ENCODE data around the gene TMEM273.

The TMEM273 gene

DNA sequence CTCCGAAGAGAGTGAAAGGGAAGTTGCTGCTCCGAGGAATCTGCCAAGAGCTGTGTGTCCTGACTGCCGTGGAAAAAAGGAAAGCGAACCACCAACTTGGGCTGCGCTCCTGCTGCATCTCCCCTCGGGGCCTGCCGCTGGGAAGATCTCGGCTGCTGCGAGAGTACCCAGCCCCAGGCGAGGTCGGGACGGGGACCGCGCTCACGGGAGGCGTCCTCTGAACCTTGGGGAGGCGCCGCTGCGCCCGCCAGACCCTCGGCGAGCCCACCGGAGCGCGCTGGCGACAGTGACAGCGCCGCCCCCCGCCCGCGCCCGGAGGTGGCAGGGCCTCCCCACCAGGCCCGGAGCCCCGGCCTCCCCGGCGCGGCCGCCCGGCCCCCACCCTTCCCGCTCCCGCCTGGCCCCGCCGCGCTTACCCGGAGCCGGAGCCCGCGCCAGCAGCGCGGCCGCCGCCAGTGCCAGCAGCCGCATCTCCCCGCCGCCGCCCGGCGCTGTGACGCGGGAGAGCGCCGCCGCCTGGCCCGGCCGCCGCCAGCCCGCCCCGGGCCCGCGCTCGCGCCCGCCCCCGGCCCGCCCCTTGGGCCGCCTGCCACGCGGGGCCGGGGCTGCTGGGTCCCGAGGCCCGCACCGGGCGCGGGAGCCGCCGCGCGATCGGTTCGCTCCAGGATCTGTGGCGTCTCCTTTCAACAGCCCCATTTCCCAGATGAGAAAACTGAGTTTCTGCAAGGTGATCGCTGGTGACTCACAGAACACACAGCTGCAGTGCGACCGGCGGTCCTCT lies 73.0 kb downstream of the TMEM273 start, which contains the start of gene VSTM4:
VSTM4 (minus strand) TSS at position 508 of the 781 bp plus-strand sequence; CDS start at position 471, 37 bp downstream.
- no peak for FAIRE-seq

DNA sequence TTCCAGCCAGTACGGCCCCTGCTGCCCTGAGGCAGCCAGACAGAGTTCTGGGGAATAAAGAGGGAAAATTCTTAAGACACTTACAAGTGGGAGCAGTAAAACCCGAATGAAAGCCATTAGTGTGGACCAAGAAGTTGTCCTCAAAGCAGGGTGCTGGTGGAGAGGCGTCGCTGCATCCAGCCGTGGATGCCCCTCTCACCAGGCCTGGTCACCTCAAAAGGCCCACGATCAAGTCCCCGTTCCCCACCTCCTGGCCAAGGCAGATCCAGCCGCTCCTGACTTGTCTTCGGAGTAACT lies 73.5 kb downstream of the TMEM273 start:
- FAIRE-seq: no peak

GRCh38 chr10:49113741-49114141 lies 74.5 kb downstream of the TMEM273 start:
- no peak for FAIRE-seq

- no peak for FAIRE-seq
Observed at GRCh38 chr10:49112851-49113250, 75.3 kb downstream of the TMEM273 start.

DNA sequence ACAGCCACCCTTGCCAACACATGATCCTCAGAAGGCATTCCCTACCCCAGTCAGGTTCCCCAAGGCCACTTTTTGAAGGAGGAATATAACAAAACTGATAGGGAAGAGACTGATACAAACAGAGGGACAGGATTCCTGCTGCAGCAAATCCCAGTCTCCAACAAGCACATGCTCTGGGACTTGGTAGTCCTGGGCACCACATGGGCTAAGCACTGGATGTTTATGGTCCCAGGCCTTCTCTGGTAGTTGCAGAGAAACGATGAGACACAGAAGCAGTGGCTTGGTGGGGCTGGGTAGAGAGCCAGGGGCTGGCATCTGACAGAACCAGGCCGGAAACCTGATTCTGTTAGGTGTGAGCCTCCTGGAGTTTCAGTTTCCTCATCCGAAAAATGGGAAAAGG lies 76.1 kb downstream of the TMEM273 start:
- no peak for FAIRE-seq

DNA sequence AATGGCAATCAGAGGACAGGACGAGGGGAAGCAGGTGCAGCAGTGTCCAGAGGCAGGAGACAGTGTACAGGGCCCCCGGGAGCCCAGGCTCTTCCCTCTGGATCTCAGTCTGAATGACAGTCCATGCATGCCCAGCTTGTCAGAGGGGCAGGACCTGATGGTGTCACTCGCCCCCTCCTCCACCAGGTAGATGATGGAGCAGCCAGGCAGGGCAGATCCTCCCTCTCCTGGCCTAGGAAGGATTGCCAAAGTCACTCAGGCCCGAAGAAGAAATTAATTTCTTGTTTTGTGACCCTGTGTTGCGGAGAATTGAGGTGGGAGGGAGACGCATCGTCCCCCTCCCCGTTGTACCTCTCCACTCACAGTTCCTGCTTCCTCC lies 76.9 kb downstream of the TMEM273 start:
- no peak for FAIRE-seq

GRCh38 chr10:49110684-49111319 lies 77.4 kb downstream of the TMEM273 start:
- no peak for FAIRE-seq

- no peak for FAIRE-seq
Observed at GRCh38 chr10:49109669-49110340, 78.4 kb downstream of the TMEM273 start.

DNA sequence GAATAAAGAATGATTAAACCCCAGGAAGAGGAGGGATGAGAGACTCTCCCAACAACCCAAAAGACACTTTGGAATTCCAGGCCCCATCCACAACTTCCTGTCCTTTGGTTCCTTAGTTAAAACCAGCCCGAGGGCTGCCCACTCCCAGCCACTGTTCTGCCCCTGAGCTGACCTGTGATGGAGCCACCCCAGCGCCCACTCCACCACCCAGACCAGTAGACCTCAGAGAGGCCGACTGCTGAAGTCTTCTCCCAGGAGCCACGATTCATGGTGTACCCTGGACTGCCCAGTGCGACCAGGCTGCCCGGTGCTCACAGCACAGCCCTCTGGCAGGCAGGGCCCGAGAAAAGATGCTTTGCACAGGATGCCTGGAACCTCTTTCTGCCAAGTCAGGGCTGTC lies 79.5 kb downstream of the TMEM273 start:
- FAIRE-seq: no peak

DNA sequence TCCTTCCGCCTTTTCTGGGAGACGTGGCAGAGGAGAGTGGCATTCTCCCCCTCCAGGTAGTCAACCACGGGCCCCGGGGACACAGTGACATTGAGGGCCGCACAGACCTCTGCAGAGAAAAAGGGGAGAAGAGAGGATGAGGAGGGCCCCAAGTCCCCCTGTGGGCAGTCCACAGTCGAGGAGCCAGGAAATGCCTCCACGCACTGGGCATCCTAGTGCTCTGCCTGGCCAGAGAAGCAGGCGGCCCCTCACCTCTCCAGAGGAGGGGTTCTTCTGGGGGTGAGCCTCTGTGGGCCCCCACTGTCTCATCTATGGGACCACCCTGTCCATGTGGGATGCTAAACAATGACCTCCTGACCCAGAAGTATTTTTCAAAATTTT lies 80.3 kb downstream of the TMEM273 start:
- no peak for FAIRE-seq

- FAIRE-seq: no peak
Observed at GRCh38 chr10:49107111-49107886, 80.9 kb downstream of the TMEM273 start.

DNA sequence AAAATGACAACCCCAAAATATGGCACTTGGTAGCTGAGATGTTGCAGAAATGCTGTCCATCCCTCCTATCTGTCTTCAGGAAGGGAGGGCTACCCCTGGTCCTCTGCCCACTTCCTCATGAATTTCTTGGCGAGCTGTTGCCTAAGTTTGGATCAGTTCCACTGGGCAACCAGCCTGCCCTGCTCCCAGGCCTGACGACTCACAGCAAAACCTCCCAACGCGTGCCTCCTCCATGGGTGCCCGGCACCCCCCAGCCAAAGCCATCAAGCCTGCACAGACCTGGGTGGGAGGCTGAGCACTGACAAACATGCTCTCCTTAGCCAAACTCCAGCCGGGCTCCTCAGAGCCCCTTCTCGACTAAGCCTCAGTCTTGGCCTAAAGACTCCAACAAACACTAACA lies 81.7 kb downstream of the TMEM273 start:
- no peak for FAIRE-seq

DNA sequence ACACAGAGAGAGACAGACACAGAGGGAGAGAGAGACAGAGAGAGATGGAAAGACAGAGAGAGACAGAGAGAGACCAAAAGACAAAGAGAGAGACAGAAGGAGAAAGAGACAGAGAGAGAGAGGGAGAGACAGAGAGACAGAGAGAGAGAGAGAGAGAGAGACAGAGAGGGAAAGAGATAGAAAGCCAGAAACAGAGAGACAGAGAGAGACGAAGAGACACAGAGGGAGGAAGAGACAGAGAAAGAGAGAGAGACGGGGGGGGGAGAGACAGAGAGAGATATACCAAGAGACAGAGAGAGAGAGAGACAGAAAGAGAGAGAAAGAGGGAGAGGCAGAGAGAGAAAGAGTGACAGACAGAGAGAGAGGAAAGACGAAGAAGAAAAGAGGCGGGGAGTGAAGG lies 83.1 kb downstream of the TMEM273 start:
- no peak for FAIRE-seq
